GM23338 (cell line): ENCODE data around the gene NTN1.

Experiments
- CREB1 ChIP-seq: fragments of 250-450 bp; sonication (Bioruptor Pico); IDR thresholded peaks from 2 replicates; pipeline ENCODE4 v1.5.0; 2020; ENCODE audit warnings: low read depth, mild to moderate bottlenecking, moderate library complexity
- CTCF ChIP-seq, 2 experiments: fragments of 200-600 bp in 1 of 2; sonication (generic) in 1 of 2; conservative IDR thresholded peaks; 2 replicates each; pipeline versions ENCODE4 v1.5.1 to v1.6.1; 2016 to 2017; ENCODE audit warnings: antibody characterized with exemption in 2 of 2, low read depth in 2 of 2, mild to moderate bottlenecking in 2 of 2, moderate library complexity in 1 of 2
- EZH2 ChIP-seq: fragments of 200-600 bp; sonication (generic); IDR thresholded peaks from one replicate; pipeline ENCODE4 v1.8.0; 2017; ENCODE audit warnings: antibody characterized with exemption, mild to moderate bottlenecking, low read depth; ENCODE audit not compliant: unreplicated experiment
- POLR2AphosphoS5 ChIP-seq: IDR thresholded peaks from 2 replicates; pipeline ENCODE4 v1.6.1; 2016; ENCODE audit warnings: antibody characterized with exemption, low read depth
- REST ChIP-seq: IDR thresholded peaks from one replicate; pipeline ENCODE4 v1.6.1; 2018; ENCODE audit warnings: antibody characterized with exemption; ENCODE audit not compliant: unreplicated experiment

- TF ChIP-seq CTCF (conservative IDR thresholded peaks at IDR 0.05; ENCODE audit: low read depth in 2 of 2) (no peak), EZH2 (no peak), REST (no peak), POLR2AphosphoS5 (no peak), CREB1 (no peak)
These were observed 36.0 kb downstream of the NTN1 start for GRCh38 chr17:9057310-9057709.
